Caco-2 (cell line): ENCODE data around the gene C8G. TPM values are rescaled to one million over a fixed set of nuclear protein-coding genes. Genes with fewer than 3 reads are reported as not detected.

ENCODE experiments used
- BruUV-seq: library from RNA; stranded (reverse); fragments of 400-500 nt; replicated peaks from 2 replicates; lab custom pipeline; 2021; lab: Mats Ljungman, UMichigan
- CTCF ChIA-PET: fragments of 300-600 bp; sonication (Branson Sonifier 250); formaldehyde crosslinking; loops from one replicate; lab custom pipeline; 2022; ENCODE audit warnings: antibody characterized with exemption; lab: Charles Lee
- POLR2A ChIA-PET: fragments of 300-600 bp; sonication (Branson Sonifier 250); formaldehyde crosslinking; loops from one replicate; lab custom pipeline; 2022; ENCODE audit warnings: antibody characterized with exemption; lab: Charles Lee
- DNase-seq, 2 experiments: peaks; one replicate each; pipeline versions ENCODE4 v3.0.0 to v3.0.0-alpha.2; 2020 to 2022
- H3K27me3 ChIP-seq: replicated peaks from 2 replicates; pipeline ENCODE4 v1.6.0; 2011; ENCODE audit warnings: low read length; ENCODE audit not compliant: control insufficient read depth, insufficient read depth
- H3K36me3 ChIP-seq: 2 replicates; pipeline ENCODE4 v1.5.1; 2011; ENCODE audit warnings: low read length; ENCODE audit not compliant: control insufficient read depth, insufficient read depth
- H3K4me1 ChIP-seq: fragments of 250-450 bp; sonication (Bioruptor Pico); 2 replicates; pipeline ENCODE4 v1.5.1; 2020; ENCODE audit warnings: mild to moderate bottlenecking
- H3K4me3 ChIP-seq: 2 replicates; pipeline ENCODE4 v1.5.1; 2011; ENCODE audit warnings: low read depth, mild to moderate bottlenecking, control low read depth, low read length
- H3K9me3 ChIP-seq: fragments of 250-450 bp; sonication (Bioruptor Pico); 2 replicates; pipeline ENCODE4 v1.5.1; 2020; ENCODE audit warnings: mild to moderate bottlenecking, moderate library complexity
- H3K27ac Mint-ChIP-seq: one replicate; pipeline ENCODE4 v1.8.0; 2022; ENCODE audit warnings: mixed read lengths; ENCODE audit not compliant: unreplicated experiment
- H3K27me3 Mint-ChIP-seq: one replicate; pipeline ENCODE4 v1.8.0; 2022; ENCODE audit warnings: mixed read lengths; ENCODE audit not compliant: insufficient read depth, unreplicated experiment
- H3K36me3 Mint-ChIP-seq: one replicate; pipeline ENCODE4 v1.8.0; 2022; ENCODE audit warnings: mild to moderate bottlenecking, mixed read lengths; ENCODE audit not compliant: insufficient read depth, unreplicated experiment
- H3K4me1 Mint-ChIP-seq: one replicate; pipeline ENCODE4 v1.8.0; 2022; ENCODE audit warnings: low read depth, mixed read lengths; ENCODE audit not compliant: unreplicated experiment
- H3K4me3 Mint-ChIP-seq: one replicate; pipeline ENCODE4 v1.8.0; 2022; ENCODE audit warnings: mild to moderate bottlenecking, moderate library complexity, mixed read lengths; ENCODE audit not compliant: unreplicated experiment
- H3K9me3 Mint-ChIP-seq: one replicate; pipeline ENCODE4 v1.8.0; 2022; ENCODE audit warnings: mixed read lengths; ENCODE audit not compliant: unreplicated experiment
- intact Hi-C: fragments of 100-400 bp; cut with micrococcal nuclease; formaldehyde crosslinking; loops from one replicate; pipeline ENCODE4 v1.10.0; 2022; ENCODE audit not compliant: unreplicated experiment
- total RNA-seq: library from RNA; stranded (reverse); gene quantifications from 2 replicates; pipeline ENCODE4 v1.2.3, GENCODE V29; 2022
- TF ChIP-seq, protein P1 (sequence below), 2 experiments: fragments of 200-600 bp in 1 of 2; IDR thresholded peaks; 1 replicate in 1 of 2; 2 replicates in 1 of 2; pipeline versions ENCODE4 v1.5.1 to v1.8.0; 2011 to 2022; ENCODE audit warnings: antibody characterized with exemption in 1 of 2, control low read depth in 1 of 2, inconsistent platforms in 1 of 2, low read depth in 1 of 2, low read length in 1 of 2, mild to moderate bottlenecking in 1 of 2, moderate library complexity in 1 of 2; ENCODE audit not compliant: insufficient read depth in 1 of 2, severe bottlenecking in 1 of 2, unreplicated experiment in 1 of 2

The C8G gene
- total RNA-seq, 1 experiment from 2014 or later = 0.77 TPM

DNA sequence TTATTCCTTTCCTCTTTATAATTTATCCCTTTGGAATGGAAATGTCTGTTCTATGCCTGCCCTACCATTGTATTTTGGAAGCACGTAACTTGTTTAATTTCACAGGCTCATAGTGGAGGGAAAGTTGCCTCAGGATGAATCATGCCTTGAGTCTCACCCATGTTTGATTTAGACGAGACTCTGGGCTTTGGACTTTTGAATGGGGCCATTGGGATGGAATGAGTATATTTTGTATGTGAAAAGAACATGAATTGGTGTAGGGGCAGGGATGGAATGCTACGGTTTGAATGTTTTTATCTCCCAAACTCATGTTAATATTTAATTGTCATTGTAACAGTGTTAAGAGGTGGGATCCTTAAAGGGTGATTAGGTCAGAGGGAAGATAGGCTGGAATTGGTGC is 10.8 kb upstream of the C8G start:
- no peak overlapping the region for H3K4me3 Mint-ChIP-seq
- peaks cover 69% of the 10 kb centered on the region for H3K36me3 Mint-ChIP-seq
- intact Hi-C loops = no loop called here

DNA sequence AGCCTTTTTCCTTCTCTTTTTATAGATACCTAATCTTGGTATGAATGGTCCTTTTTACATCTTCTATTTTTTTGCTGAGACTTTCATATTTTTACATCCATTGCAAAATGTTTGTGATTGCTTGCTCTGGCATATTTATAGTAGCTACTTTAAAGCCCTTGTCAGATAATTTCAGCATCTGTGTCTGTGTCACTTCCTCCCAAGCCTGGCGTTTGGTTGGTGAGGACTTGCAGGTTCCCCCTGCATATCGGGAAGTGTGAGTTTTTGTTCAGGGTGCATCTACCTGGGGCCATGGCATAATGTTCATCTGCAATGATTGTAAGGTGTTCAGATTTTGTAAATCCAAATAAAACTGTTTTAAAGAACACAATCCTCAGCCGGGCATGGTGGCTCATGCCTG is 9.4 kb upstream of the C8G start:
- no peak for DNase-seq
- no peaks in the 10 kb centered on the region for H3K27me3 ChIP-seq
- intact Hi-C loops = no loop called here
- BruUV-seq = no TSS peak
- H3K9me3 ChIP-seq = peaks cover 11% of the 10 kb centered on the region
- Mint-ChIP-seq H3K4me3 (no peak overlapping the region), H3K27ac (no peak overlapping the region), H3K27me3 (no peaks in the 10 kb centered on the region), H3K9me3 (no peaks in the 10 kb centered on the region), H3K4me1 (peaks cover 5% of the 10 kb centered on the region), H3K36me3 (peaks cover 69% of the 10 kb centered on the region)
- TF ChIP-seq, protein P1, sequence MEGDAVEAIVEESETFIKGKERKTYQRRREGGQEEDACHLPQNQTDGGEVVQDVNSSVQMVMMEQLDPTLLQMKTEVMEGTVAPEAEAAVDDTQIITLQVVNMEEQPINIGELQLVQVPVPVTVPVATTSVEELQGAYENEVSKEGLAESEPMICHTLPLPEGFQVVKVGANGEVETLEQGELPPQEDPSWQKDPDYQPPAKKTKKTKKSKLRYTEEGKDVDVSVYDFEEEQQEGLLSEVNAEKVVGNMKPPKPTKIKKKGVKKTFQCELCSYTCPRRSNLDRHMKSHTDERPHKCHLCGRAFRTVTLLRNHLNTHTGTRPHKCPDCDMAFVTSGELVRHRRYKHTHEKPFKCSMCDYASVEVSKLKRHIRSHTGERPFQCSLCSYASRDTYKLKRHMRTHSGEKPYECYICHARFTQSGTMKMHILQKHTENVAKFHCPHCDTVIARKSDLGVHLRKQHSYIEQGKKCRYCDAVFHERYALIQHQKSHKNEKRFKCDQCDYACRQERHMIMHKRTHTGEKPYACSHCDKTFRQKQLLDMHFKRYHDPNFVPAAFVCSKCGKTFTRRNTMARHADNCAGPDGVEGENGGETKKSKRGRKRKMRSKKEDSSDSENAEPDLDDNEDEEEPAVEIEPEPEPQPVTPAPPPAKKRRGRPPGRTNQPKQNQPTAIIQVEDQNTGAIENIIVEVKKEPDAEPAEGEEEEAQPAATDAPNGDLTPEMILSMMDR (IDR thresholded peaks at IDR 0.05; ENCODE audit: insufficient read depth in 1 of 2, low read depth in 1 of 2, low read length in 1 of 2, severe bottlenecking in 1 of 2, unreplicated experiment in 1 of 2) = no peak
- peaks cover 1% of the 10 kb centered on the region for H3K36me3 ChIP-seq
- ChIA-PET POLR2A (no interaction called here), CTCF (no interaction called here)
- H3K4me3 ChIP-seq = no peak overlapping the region
- no peaks in the 10 kb centered on the region for H3K4me1 ChIP-seq

More for the DNA sequence above, 10.8 kb upstream of the C8G start:
- peaks cover 5% of the 10 kb centered on the region for H3K4me1 Mint-ChIP-seq
- no peaks in the 10 kb centered on the region for H3K9me3 Mint-ChIP-seq
- no peaks in the 10 kb centered on the region for H3K4me1 ChIP-seq
- H3K27ac Mint-ChIP-seq = no peak overlapping the region
- no peak overlapping the region for H3K4me3 ChIP-seq
- H3K27me3 ChIP-seq = no peaks in the 10 kb centered on the region
- no peaks in the 10 kb centered on the region; the same call in 1 of the 2 replicates for H3K36me3 ChIP-seq
- peaks cover 11% of the 10 kb centered on the region for H3K9me3 ChIP-seq
- TF ChIP-seq, protein P1 (IDR thresholded peaks at IDR 0.05; ENCODE audit: insufficient read depth in 1 of 2, low read depth in 1 of 2, low read length in 1 of 2, severe bottlenecking in 1 of 2, unreplicated experiment in 1 of 2) = no peak
- POLR2A ChIA-PET = no interaction called here
- DNase-seq = no peak
- H3K27me3 Mint-ChIP-seq = no peaks in the 10 kb centered on the region
- CTCF ChIA-PET = no interaction called here
- no TSS peak for BruUV-seq

DNA sequence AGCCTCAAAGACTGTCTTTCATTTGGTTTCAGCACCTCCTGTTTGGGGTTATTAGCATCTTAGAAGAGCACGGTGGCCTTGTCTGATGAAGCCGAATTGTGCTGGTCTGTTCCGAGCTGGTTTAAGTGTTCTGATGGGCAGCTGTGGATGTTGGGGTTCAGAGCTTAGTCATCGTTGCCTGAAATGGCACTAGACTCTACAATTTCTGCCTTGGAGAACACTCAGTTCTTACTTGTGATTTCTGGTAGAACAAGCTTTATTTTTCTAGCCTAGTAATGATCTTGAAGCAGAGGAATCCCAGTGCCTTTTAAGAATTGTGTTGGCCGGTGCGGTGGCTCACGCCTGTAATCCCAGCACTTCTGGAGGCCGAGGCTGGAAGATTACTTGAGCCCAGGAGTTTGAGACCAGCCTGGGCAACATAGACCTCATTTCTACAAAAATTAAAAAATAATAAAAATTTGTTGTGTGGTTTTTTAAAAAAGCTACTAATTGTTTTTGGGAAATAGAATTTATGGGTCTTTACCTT is 8.3 kb upstream of the C8G start:
- Histone ChIP-seq H3K9me3 (peaks cover 3% of the 10 kb centered on the region), H3K4me3 (no peak overlapping the region), H3K36me3 (peaks cover 1% of the 10 kb centered on the region), H3K27me3 (no peaks in the 10 kb centered on the region), H3K4me1 (no peaks in the 10 kb centered on the region)
- ChIA-PET CTCF (interaction anchor here (0.6 to 0.9 kb wide), 2 partner anchors 97 to 99 kb away, joined by 3 read pairs; no protein-coding TSS in a partner anchor), POLR2A (no interaction called here)
- Mint-ChIP-seq H3K27ac (no peak overlapping the region), H3K36me3 (peaks cover 69% of the 10 kb centered on the region), H3K4me1 (peaks cover 5% of the 10 kb centered on the region), H3K4me3 (no peak overlapping the region), H3K27me3 (no peaks in the 10 kb centered on the region), H3K9me3 (no peaks in the 10 kb centered on the region)
- DNase-seq = no peak
- BruUV-seq = no TSS peak
- intact Hi-C loops = no loop called here
- TF ChIP-seq, protein P1 (IDR thresholded peaks at IDR 0.05; ENCODE audit: insufficient read depth in 1 of 2, low read depth in 1 of 2, low read length in 1 of 2, severe bottlenecking in 1 of 2, unreplicated experiment in 1 of 2) = no peak
